Activated CD4-positive, alpha-beta T cell treated with anti-CD3 and anti-CD28 coated beads for 1 hour (primary cell): ENCODE measurements around the gene ZNF608.

Experiments used
- DNase-seq: peaks from one replicate; pipeline ENCODE4 v3.0.0-alpha.2; 2020

Gene ZNF608, protein sequence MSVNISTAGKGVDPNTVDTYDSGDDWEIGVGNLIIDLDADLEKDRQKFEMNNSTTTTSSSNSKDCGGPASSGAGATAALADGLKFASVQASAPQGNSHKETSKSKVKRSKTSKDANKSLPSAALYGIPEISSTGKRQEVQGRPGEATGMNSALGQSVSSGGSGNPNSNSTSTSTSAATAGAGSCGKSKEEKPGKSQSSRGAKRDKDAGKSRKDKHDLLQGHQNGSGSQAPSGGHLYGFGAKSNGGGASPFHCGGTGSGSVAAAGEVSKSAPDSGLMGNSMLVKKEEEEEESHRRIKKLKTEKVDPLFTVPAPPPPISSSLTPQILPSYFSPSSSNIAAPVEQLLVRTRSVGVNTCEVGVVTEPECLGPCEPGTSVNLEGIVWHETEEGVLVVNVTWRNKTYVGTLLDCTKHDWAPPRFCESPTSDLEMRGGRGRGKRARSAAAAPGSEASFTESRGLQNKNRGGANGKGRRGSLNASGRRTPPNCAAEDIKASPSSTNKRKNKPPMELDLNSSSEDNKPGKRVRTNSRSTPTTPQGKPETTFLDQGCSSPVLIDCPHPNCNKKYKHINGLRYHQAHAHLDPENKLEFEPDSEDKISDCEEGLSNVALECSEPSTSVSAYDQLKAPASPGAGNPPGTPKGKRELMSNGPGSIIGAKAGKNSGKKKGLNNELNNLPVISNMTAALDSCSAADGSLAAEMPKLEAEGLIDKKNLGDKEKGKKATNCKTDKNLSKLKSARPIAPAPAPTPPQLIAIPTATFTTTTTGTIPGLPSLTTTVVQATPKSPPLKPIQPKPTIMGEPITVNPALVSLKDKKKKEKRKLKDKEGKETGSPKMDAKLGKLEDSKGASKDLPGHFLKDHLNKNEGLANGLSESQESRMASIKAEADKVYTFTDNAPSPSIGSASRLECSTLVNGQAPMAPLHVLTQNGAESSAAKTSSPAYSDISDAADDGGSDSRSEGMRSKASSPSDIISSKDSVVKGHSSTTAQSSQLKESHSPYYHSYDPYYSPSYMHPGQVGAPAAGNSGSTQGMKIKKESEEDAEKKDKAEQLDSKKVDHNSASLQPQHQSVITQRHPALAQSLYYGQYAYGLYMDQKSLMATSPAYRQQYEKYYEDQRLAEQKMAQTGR (N-terminal part only)

DNA sequence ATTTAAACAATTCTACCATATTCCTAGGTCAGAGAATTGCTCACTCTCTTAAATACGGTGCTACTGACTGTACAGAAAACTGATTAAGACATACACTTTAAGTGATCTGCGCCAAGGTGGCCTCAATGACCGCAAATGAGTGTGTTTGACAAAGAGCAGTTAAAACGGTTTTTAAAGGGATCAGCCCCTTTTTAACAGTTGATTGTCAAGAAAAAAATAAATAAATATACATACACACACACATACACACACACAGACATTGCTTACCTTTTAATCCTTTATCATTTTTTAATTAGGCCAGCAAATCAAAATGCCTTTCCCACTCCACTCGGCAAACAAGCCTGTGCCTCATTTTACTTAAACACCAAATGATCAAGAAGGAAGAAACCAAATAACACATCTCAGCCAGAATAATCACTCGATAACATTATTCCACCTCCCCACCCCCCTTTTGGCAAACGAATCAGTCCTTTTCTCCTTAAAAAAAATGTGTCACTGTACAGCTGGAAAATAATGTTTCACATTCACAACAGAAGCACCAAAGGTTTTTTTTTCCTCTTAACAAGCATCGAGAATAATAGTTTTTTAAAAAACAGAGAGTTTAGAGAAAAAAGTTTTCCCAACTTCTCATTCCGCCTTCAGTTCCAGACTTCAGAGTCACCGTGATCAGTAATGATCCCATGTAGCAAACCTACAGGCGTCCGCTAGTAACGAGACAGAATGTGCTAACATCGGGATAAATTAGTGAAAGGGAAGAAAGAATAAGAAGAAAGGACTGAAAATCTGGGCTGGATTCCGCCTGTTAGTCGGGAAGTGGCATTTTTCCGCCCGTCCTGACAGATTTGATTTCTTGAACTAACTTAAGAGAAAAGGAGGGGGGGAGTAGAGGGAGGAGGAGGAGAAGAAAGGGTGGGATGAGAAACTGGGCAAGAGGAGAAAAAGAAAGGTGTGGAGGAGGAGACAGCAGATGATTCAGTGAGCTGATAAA, at the start of gene ZNF608:
ZNF608 (minus strand) TSS at position 712 of the 988 bp plus-strand sequence. CDS start 1,650 bp downstream, outside the sequence.
- DNase-seq: no peak

DNA sequence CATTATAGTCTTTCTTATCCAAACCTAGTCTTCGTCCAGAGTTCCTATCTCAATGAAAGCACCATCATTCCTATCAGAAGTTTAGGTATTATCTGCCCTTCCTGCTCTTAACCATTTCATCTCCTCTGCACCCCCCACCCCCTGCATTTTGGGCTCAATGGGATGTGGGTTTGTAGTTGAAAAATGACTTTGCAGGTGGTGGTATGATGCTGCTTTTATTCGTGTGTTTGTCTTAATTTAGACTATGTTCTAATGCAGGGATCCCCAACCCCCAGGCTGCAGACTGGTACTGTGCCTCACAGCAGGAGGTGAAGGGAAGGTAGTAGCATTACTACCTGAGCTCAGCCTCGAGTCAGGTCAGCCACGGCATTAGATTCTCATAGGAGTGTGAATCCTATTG, 49.4 kb upstream of the ZNF608 start:
- DNase-seq: no peak

DNA sequence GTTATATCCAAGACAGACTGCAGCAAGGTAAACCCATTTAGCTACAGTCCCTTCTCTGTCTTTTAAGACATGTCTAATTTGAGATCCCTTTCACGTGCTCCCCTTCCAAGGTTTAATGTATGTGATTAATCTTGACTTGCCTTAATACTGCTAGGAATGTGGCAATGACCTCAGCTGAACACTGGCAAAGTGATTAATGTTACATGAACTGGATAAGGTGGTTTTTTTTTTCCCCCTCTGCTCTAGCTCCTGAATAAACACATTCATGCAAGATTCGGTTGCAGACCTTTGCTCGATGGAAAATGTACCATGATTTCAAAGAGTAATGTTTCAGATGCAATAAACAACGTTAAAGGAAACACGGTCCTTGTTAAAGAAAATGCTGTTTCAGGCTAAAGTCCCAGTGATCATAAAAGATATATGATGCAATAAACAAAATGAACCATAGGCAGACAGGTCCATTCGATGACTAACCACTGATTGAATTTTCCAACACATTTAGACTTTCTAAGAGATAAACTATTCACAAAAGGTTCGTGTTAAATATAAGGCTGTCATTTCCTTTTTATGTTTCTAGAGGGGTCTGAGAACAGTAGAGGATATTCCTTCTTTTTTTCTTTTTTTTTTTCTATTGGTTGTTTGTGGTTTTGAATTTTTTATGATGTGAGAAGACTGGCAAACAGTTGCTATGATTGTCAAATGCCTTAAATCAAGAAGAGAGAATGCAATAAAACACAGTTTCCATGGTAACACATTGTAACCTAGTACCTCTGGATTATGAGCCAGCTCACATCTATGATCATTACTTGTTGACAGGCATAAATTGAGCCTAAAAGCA, 44.7 kb upstream of the ZNF608 start:
- DNase-seq: no peak

DNA sequence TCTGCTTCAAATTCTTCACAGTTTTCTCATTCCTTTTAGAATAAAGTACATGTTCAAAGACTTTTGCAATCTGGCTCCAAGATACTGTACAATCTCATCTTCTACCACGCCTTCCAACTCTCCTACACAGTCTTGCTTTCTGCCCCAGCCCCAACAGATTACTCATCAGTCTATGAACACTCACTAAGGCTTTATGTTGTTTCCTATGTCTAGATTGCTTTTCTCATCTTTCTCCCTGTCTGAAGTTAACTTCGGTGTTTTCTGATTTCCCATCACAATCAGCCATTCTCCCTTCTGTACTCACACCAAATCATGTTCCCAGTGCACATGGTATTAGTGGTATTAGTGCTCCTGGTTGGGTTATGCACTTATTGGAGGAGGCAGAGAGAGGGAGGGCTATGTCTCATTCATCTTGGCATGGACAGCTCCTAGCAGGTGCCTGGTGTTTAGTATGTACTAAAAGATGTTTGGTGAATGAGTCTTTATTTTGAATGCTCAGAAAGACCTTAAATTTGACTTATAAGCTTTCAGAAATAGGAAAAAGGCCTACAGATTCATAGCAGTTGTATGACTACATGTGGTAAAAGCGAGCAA, 44.0 kb upstream of the ZNF608 start:
- no peak for DNase-seq

DNA sequence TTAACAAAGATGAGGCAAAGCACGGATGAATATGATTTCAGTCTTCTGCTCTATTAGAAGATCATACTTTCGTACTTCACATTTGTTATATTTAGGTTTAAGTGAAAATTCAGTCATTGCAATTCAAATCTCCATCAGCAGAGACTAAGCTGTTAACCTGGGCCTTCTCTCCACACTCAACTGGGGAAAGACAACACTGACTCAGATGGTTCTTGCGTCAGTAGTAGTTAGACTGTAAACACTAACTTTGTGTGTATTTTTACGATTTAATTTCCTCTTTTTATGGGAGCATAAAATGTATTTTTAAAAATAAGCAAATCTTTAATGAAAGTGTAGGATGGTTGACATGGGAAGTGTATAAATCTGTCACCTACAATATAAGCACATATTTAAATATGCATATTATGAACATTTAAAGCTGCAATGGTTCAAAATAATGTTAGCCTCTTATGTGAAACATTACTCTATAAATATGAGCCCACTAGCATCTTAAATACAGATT, 42.7 kb upstream of the ZNF608 start:
- DNase-seq: no peak

DNA sequence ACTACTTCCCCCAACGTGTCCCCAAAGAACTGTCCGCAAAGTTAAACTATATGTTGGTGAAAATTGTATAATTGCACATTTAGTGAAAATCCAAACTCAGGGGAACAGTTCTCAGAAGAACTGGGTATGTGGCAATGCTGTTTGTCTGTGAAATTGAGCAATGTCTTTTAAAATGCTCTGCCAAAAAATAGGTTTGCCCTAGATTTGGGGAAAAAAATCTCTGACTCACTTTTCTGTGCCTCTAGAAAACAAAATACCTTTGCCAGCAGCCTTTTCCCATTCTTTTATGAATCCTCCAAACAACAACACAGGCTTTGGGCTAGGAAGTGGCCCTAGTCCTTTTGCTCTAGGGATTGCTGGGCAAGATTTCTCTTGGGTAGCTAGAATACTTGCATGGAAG, 37.4 kb upstream of the ZNF608 start:
- no peak for DNase-seq

DNA sequence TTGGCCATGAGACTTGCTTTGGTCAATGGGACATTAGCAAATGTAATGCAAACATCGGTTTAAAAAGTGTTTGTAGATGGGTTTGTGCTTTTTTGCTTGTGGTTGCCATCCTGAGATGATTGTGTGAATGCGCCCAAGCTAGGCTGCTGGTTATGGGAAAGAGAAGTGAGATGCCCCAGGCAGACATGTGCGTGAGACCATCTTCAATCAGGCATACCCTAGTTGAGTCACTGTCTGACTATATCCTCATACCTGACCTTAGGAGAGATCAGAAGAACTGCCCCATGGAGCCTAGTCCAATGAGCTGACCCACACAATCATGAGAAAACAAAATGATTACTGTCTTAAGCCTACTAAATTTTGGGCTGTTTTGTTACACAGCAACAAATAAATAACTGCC, 36.8 kb upstream of the ZNF608 start:
- no peak for DNase-seq

DNA sequence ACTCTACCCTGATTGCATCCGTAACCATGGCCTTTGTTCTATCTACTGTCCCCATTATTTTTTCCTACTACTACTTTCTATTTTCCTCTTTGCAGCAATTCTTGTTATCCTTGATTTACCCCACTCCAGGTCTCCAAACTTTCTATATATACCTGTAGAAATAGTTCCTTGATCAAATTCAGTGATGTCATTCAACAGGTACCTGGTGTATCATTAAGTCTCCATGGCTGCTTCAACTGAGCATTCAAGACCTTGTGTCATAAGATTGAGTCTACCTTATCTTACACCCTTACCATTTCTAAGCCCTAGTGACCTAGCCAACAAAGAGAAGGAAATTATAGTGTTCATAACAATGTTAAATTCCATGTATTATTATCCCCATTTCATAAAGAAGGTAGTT, 35.8 kb upstream of the ZNF608 start:
- no peak for DNase-seq

DNA sequence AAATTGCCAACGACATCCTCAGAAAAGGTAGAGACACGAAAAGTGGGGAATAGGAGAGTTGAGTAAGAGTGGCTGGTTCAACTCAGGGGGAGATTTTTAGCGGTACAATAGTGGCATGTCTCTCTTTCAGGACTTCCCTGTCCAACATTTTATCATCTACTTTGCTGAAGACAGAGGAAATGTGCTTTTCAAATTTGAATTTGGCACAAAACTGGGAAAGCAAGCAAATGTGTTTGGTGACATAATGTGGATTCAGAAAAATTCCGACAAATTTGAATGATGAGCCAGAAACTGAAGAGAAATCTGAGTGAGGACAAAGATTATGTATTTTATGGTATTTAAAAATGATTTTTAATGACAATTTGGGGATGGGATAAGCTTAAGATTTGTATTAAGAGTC, 33.6 kb upstream of the ZNF608 start:
- DNase-seq: no peak

DNA sequence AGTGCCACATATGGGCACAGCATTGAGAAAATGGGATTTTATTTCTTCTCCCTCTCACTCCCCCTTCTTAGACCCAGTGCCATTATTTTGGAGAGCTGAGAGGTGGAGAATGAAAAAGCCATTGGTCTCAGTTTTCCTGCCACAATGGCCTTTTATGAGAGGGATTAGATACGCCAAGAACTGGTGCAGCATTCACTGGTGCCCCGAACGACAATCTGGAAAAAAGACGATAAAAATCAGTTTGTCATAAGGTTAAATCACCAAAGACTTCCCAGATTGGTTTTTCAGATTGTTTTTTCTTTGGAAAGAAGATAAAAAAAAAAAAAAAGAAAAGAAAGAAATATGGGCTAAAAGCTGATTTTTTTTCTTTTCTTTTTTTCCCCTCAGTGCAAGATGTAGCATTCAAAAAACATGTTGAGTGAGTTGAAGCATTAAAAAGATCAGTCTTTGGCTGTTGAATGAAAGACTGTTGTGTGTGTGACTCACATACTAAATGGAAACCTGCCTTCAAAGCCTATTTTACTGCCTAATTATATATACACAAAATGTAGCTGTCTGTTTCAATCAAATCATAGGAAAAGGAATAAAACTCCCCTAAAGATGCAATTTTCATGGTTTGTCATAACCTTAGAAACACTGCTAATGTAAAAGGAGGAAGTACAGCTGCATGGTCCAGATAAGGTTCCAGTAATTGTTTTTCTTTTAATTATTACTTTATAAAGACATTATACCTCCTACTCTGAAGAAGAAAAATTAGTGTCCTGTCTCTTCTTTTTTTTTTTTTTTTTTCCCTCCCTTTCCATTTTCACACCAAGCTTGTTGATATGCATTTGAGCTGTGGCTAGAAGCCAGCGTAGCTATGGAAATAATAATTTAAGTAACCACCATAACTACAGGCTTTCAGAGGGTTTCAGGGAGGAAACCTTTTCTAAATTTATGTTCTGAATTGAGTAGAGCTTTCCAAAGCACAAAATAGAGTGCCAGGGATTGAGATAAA, 27.2 kb upstream of the ZNF608 start:
- no peak for DNase-seq

DNA sequence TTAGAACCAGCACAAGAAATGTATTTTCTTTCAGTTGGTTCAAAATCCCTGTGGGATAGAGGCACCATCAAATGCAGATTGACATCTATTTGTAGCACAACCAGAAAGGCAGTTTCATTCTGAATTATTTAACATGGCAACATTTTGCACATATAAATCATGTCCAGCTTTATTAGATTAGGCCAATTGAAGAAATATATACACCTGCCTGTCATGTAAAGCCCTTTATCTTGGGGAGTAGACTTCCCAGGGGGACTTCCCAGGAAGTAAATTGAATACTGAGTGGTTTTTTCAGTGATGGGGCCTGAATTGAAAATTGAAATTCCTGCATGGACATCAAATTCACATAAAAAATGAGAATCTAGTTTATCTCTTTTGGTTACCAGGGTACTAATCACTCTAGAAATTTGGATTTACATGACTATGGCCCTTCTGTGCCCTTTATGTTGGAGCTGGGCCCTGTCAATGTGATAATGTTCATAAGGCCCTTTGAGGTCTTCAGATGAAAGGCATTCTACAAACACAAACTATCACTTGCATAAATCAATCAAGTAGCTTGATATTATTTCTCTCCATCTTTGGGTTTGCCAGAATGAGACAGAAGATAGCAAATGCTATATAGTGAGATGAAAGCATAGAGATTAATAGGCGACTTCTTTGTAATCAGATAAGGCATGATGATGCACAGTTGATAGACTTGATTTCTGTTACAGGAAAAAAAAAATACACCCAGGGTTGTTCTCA, 26.2 kb upstream of the ZNF608 start:
- DNase-seq: no peak

DNA sequence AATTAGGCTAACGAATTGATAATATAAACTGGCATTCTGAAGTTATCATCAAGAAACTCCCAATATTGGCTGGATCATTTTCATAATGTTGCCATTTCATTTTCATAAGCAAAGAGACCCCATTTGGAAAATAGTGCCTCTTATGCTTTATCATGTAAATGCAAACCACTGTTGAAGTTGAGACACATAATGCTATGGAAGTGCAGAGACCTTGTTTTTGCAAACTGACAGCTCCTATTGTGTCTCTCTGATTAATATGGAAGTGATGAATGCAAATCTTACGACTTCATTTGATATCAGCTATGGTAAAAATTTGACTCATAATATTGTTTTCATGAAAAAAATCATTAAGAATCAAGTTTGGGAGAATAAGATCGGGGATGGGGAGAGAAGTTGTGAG, 25.3 kb upstream of the ZNF608 start:
- no peak for DNase-seq

DNA sequence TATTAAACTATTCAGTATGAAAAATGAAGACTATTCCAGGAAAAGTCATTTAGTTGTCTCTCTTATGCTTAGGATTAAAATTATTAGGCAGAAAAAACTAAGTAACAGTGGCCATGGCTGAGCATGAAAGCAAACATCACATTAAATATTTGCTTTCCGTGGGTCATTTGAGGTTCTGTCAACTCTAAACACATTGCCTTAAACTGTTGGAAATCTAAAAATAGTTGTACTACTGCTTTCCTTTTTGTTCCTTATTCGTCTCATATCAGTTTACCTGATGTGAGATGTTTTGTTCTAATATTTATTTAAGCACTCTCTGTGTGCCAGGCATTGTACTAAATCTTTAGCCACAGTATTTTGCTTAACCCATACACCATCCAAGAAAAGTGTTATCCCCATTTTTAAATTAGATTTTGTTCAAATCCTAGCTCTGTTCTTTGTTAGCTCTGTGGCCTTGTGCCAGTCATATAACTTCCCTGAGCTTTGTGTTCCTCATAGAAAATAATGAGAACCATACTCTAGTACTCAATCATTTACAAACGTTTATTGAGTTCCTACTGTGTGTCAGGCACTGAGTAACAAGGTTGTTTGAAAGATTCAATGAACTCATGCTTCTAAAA, 18.7 kb upstream of the ZNF608 start:
- no peak for DNase-seq

DNA sequence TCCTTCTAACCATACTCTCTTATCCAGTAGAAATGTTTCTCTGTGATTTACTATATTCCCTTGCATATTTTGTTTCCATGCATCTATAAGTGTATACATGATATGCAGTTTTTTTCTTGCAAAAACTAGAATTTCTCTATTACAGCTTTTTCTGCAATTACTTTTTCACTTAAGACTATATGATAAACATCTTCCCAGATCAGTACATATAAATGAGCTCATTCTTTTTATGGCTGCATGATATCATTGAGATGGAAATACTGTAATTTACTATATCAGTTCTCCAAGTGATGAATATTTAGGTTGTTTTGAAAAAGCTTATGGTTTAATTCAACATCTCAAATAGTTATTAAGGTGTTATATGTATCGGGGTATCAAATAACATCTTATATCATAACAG, 18.1 kb upstream of the ZNF608 start:
- no peak for DNase-seq

DNA sequence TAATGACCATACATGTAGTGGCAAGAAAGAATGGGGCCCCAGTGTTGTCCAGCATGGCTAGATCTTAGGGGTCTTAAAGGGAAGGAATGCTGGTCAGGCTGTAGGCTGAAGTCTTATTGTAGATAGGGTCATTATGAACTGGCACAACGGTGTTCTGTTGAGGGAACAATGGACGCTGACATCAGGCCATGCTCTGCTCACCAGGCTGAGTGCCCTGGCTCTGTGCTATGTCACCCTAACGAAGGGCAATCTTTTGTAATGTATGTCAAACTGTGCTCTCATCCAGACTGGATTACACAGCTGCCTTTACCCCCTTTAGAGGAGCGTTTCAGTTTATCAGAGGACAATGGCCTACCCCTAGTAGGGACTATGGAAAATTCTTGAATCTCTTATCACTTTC, 14.6 kb upstream of the ZNF608 start:
- no peak for DNase-seq

DNA sequence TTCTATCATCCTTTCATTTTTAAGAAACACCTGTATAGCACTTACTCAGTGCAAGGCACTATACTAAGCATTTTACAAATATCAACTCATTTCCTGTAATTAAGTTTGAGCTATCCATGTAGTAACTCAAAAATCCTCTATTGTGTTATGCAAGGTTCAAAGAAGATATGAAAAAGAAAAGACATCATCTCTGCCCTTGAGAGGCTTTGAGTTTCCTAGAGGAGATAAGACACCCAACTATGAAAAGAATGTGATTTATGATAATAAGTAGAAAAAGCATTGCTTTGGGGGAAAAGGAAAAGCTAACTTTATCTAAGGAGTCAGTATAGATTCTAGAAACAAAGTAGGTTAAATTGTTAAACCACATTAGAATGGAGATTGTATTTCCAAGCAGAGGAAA, 14.2 kb upstream of the ZNF608 start:
- DNase-seq: no peak

DNA sequence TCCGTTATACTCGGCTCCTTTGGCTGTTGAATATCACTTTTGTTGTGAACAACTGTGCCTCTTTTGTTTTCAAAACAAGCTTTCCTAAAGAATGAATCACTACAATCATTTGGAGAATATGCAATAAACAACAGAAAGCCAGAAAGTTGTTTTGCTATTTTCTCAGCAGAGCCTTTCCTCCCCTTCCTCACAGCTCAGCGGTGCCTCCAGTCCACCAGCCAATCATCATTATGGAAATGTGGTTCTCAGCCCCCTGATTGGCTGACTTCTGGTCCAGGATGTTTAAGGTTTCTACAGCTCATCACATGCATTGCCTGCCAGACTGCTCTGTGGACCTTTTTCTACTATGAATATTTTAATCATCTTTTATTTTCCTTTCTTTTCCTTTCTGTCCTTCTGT, 9.1 kb upstream of the ZNF608 start:
- no peak for DNase-seq

DNA sequence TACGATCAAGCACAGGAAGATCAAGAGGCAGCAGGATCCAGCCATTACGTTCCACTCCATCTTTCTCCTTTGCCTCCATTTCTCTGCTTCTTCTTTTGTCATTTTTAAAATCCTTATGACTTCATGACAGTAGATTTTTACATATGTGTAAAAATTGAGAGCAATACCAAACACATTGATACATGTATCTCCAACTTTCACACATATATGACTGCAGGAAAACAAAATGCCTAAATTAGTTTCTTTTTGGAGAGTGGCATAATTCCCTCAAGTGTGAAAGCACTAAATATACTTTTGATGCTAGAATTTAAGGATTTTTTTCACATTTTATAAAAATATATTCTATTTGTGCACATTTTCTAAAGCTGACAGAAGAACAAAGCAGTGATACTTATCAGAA, 8.6 kb upstream of the ZNF608 start:
- DNase-seq: no peak
